ENCODE measurements around the gene SPINK5.
"Not testable (repeated sequence)": the region's sequence is repeated elsewhere in the genome, so short reads cannot be mapped to it uniquely, and the experiment has no call there.

Gene SPINK5, protein sequence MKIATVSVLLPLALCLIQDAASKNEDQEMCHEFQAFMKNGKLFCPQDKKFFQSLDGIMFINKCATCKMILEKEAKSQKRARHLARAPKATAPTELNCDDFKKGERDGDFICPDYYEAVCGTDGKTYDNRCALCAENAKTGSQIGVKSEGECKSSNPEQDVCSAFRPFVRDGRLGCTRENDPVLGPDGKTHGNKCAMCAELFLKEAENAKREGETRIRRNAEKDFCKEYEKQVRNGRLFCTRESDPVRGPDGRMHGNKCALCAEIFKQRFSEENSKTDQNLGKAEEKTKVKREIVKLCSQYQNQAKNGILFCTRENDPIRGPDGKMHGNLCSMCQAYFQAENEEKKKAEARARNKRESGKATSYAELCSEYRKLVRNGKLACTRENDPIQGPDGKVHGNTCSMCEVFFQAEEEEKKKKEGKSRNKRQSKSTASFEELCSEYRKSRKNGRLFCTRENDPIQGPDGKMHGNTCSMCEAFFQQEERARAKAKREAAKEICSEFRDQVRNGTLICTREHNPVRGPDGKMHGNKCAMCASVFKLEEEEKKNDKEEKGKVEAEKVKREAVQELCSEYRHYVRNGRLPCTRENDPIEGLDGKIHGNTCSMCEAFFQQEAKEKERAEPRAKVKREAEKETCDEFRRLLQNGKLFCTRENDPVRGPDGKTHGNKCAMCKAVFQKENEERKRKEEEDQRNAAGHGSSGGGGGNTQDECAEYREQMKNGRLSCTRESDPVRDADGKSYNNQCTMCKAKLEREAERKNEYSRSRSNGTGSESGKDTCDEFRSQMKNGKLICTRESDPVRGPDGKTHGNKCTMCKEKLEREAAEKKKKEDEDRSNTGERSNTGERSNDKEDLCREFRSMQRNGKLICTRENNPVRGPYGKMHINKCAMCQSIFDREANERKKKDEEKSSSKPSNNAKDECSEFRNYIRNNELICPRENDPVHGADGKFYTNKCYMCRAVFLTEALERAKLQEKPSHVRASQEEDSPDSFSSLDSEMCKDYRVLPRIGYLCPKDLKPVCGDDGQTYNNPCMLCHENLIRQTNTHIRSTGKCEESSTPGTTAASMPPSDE

DNA sequence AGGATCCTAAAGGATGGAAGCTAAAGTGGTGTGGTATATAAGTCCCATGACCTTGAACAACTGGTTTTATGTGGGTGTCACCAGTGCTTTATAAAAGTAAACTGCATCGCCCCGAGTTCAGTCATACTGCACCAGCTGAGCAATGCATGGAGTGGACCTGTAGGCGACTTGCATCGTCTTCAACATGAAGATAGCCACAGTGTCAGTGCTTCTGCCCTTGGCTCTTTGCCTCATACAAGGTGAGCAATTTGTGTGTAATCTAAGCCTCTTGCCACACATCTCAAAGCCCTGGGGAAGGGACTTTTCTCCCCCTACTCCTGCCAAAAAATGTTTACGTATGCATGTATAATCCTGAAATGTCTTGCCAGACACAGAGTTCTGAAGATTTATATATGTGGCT is at the start of gene SPINK5:
SPINK5 (plus strand) TSS at position 120 of the 400 bp plus-strand sequence; CDS start at position 185, 65 bp downstream.
- no peak for DNase-seq

DNA sequence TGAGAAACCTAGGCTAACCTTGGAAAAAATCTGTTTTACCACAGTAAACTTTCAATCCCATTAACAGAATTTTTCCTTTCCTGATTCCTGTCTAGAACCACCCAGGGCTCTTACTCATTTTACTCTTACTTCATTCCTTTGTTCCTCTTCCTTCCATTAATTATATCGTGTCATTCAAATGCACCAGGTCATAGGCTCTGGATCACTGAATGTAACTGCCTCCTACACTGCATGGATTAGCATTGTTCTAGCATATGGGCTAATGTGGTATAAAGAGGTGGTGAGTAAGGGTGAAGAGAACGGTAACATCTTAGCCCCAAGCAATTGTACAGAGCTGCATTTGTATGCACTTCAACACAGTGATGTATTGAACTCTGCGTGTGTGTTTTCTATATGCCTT is 49.5 kb upstream of the SPINK5 start:
- DNase-seq: no peak

DNA sequence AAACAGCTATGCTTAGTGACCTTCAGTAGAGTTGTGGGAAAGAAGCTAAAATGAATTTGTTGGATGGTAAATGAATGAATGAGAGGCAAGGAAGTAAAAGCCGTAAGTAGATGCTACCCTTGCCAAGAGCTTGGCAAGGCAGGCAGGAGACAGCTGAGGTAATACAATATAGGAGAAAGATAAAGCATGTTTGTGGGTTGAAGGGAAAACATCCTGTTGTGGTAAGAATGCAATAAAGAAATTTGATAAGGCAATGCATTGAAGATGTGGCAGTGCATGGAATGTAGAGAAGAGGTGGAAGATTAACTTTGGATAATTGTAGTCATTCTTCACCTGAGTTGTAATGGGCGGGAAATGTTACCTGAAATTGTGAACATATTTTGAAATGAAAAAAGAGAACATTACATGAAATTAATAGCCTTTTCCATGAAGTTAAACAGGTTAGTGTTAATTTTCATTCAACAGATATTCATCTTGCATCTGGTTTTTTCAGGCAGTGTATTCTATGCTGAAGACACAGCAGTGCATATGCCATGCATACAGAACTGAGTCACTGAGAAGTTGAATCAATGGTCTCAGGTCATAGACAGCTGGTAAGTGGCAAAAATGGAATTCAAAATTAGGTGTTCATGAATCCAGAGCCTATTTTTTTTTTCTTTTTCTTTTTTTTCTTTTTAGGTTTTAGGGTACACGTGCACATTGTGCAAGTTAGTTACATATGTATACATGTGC is 43.4 kb upstream of the SPINK5 start:
- DNase-seq: no peak

DNA sequence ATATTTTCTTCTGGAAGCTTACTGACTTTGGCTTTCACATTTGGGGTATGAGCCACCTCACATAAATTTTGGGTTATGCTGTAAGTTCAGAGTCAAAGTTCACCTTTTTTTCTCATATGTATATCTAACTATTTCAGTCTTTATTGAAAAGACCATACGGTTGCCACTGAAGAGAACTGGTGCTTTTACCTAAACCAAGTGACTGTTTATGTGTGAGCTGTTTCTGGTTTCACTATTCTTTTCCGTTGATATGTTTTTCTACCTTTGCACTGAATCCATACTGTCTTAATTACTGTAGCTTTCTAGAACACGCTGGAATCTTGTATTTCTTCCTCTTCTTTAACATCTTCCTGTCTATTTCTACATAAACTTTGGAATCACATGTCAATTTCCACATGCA is 36.3 kb upstream of the SPINK5 start:
- DNase-seq: no peak

DNA sequence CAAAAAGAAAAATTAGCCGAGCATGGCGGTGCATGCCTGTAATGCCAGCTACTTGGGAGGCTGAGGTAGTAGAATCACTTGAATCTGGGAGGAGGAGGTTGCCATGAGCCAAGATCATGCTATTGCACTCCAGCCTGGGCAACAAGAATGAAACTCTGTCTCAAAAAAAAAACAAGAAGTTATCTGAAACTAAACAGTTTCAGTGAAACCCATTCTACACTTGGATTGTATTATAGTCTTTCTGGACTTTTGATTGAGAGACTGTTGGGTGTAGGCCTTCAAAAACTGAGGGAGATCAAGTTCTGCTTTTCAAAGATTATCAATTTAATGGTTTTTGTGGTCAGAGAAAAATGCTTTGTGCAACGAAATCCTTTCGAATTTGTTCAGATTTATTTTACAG is 34.6 kb upstream of the SPINK5 start:
- DNase-seq: no peak

DNA sequence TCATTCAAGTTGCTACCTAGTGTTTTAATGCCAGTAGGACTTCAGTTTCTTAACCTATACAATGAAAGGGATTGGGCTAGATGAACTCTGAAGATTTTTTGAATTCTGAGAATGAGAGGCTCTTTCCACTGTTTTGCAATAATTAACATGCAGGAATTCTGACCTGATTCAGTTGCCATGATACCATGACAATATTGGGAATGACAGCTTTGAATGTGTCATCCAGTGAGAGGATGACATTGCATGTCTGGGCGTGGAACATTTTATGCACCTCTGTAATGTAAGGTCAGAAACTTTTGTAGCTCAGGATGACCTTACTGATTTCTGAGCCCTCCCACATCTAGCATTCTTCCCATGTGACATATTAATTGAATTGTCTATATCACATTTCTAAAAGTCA is 30.6 kb upstream of the SPINK5 start:
- no peak for DNase-seq

DNA sequence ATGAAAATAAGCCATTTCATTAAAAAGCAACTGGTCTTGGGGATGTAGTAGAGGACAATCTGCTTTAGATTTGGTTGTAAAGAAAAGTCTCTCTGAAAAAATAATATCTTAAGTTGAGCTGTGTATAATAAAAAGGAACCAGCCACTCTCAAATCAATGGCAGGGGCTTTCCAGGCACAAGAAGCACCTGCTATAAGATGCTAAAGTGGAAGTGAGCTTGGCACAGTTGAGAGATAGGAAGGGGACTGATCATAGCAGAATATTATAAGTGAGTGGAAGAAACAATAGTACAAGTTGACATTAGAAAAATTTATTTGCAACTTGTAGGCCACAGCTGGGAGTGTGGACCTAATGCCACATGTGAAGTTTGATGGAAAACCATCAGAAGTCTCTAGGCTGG is 28.1 kb upstream of the SPINK5 start:
- no peak for DNase-seq

DNA sequence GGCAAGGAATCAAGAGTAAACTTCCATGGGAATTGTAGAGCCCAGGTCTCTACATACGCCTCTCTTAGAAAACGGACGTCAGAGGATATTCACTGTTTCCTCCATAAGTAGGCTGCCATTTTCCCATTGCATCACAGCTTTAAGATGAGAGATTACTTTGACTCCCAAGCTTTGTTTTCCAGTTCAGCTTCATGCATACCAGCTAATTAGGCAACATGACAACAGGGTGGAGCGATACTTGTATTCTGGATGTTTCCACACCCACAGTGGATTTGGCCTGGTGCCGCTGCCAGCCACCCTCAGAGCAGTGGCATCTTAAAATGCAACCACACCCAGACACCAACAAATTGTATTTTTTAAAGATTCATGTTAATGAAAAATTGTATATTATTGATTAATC is 20.9 kb upstream of the SPINK5 start:
- DNase-seq: no peak

DNA sequence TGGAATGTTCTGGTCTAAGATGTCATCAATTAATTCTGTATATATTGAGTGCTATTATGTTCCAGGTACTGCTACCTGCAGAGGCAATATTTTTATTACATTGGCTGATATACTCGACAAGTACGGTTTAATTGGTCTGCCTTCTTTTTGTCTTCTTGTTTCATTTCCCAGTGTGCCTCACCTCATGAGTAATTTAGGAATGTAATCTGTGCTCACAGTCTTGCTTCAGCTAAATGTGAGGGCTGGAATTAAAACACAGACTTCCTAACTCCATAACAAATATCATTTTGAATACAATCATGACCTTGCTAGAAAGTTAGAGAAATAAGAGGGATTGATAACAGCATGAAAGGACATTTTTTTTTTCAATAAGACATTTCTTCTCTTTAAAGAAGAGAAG is 20.1 kb upstream of the SPINK5 start:
- no peak for DNase-seq

DNA sequence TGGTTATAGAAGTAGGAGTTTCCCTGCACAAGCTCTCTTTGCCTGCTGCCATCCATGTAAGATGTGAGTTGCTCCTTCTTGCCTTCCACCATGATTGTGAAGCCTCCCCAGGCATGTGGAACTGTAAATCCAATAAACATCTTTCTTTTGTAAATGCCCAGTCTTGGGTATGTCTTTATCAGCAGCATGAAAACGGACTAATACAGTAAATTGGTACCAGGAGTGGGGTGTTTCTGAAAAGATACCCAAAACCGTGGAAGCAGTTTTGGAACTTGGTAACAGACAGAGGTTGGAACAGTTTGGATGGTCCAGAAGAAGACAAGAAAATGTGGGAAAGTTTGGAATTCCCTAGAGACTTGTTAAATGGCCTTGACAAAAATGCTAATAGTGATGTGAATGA is 8.6 kb upstream of the SPINK5 start:
- DNase-seq: not testable (repeated sequence)

DNA sequence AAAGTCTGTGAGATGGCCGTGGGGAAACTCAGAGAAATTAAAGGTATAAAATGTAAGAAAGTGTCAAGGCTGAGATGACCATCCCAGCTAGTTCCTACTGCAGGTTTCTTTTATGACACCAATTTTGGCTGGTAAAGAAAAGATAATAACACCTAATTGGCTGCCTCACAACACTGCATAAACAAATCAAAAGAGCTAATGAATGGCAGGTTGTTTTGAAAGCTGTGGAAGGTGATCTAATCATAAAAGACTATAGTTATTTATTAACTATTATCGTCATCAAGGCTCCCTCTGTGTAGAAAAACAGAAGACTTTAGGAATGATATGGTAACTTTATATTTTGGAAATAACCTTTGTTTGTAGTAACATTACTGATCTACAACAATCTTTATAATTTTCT is 3.5 kb upstream of the SPINK5 start:
- DNase-seq: no peak

DNA sequence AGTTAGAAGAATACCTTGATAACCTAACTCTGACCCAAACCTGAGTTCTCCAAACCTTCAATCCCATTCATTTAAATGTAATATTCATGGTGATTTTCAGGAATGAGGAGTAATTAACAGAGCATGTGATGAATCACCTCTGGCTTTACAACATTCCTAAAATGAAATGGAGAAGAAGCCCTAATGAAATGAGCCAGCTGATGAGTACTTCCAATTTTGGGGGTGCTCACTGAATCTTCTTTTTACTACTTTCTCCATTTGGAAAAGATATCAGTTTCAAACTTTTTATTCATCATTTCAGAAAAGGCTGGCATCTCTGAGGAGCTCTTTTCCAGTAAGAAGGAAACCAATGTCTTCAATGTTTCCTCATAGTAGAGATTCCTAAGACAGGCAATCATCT is 2.9 kb upstream of the SPINK5 start:
- DNase-seq: no peak

DNA sequence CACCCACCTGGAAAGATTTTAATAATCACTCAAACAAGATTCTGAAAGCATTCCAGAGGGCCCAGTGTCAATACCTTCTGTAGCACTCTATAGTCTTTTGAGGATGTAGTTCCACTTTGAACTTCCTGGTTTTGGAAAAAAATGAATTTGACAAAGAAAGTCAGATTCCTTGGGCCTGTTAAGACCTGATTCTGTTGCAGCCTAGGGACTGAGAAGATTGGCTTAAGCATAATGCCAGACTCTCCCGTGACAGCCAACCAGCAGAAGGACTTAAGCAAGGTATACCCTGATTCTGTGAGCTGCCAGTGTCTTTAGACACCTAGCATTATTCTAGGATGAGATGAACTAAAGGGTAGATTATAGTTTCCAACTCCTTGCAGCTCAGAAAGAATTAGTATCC is 6.8 kb downstream of the SPINK5 start:
- DNase-seq: no peak

DNA sequence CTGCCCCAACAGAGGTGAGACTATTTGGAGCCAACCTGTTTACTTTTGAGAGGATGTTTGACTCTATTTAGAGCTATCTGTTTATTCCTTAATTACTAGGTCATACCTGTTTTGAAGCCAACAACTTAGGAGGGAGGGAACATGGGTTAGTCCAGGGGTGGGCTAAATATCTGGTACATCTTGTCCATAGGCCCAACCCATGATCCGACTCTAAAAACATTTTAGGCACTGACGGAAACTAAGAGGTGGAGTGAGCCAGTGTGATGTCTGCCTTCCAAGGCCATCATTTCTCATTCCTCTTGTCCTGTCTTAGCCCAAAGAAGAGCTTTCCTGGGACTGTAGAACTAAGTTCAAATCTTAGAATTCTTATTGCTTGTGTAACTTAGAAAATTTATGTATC is 8.4 kb downstream of the SPINK5 start:
- no peak for DNase-seq

DNA sequence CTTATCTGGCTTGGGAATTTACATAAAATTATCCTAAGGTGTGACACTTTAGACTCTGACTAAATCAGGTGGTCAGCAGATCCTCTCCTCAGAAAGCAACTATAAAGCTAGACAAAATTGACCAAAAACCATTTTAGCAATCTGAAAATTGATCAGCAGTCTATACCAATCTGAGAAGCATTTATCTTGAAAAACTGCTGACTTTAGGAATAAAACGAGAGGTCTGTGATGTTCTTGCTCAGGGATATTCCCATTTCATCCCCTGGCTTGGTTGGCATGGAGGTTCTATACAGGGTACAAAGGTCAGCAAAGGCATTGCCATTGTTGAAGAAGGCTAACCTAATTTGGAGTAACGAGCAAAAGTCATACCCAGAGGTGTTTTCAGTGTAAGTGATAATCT is 11.7 kb downstream of the SPINK5 start:
- DNase-seq: no peak

DNA sequence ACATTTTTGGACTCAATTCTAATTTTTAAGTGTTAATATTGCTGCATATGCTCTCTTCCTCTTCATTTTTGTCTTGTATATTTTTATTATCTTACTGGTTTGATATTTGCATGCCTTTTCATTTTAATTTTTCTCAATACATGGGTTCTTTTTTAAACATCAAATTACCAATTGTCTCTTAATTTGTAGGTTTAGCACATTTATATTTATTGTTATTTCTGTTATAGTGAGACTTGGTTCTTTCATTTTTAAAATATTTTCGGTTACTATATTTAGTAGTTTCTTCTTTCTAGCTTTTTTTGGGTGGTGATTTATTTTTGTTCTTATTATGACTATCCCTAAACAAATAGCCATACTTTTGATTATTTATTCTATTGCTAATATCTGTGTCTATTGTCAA is 19.4 kb downstream of the SPINK5 start:
- no peak for DNase-seq

DNA sequence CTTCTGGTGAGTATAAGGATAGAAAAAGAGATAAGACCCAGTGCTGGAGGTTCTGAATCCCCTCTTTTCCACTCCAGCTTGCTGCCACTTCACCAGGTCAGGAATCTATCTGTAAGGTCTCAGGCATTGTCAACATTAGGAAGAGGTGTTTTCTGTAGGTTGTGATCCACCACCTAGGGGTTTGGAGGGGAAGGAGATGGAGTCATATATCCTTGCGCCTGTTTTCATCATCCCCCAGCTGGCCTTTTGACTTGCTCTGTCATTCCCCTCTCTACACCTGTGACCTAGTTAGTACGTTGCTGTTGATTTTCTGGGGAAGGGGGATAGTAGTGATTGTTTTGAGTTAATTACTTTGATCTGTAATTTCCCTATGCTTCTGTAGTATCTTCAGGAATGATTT is 20.5 kb downstream of the SPINK5 start:
- DNase-seq: no peak

DNA sequence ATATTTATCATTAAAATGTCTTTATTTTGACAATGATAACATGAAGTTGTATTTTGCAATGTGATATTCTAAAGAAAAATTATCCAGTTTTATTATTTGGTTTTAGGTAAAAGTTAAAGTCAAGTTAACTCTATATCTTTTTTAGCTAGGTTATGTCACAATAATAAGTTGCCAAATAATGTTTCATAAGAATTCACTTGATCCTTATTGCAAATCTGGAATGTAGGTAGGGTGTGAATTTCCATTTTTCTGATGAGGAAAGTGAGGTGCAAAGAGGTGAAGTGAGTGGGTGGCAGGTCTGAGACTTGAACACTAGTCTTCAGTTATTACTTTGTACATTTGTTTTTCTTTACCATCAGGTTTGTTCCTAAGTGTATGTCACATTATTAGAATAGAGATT is 21.5 kb downstream of the SPINK5 start:
- DNase-seq: no peak

DNA sequence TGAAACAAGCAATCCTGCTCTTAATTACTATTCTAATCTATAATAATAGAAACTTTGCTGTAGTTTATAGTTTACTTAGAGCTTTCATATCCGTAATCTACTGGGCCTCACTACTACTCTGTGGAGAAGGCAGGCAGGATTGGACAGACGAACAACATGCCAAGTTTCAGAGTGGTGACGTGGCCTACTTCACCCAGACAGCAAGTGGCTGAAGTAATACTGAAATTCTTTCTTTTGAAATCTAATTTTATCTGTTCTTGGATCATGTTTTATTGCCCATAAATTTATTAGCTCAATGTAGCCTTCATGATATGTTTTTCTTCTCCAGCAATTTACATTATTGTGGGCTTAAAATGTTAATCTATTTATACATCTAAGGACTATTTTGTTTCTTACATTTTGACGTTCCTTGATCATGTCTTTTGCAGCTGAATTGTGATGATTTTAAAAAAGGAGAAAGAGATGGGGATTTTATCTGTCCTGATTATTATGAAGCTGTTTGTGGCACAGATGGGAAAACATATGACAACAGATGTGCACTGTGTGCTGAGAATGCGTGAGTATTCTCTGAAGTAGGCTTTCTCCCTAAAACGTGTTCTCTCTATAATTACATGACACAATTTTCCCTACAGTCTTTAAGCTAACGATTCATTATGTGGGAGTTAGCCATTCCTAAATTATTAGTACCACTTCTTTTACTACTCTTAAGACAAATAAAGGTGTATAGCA is 22.4 kb downstream of the SPINK5 start:
- DNase-seq: no peak

DNA sequence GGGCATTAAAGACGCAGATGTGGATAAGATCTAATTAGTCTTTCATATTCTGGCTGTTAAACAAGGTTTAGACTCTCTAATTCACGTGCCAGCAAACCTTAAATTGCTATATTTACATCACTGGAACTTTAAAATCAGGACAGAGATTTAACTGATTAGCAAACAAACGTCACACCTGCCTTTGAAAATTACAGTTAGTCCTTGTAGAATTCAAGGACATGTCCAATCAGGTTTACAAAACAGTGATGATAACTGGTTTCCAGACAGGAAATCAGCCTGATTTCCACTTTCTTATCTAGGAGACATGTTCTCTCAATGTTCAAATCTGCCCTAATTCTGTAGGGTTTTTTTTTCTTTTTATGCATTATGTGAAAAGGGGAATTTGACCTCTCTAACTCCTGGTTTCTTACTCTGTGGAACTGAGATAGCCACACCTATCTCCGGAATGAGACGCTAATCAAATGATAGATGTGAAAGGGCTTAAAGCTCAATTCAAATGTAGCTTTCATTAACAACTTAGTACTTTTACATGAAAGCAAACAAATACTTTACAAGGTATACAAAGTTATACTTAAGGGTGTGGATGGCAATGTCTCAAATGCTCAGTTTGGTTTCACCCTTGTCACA is 26.5 kb downstream of the SPINK5 start:
- no peak for DNase-seq

DNA sequence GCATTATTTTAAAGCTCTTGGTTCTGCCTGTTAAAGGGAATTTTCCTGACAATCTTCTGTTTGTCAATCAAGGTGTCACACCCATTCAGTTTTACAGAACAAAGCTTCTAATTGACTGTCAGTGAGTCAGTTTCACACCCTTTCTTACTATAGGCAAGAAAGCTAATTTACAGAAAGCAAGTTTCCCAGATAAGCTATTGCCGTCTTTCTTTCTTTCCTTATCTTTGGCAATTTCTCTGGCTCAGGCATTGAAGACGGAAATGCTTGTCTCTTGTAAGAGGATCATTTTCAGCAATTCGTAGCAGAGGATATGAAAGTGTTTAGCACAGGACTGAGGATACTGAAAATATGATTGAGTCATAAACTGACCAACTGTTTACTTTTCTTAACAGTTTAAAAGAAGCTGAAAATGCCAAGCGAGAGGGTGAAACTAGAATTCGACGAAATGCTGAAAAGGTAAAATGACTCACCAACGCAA is 27.0 kb downstream of the SPINK5 start:
- DNase-seq: no peak
